D721Med (cell line): Measurements from ENCODE around the gene MACO1.

Source experiments
- DNase-seq: peaks from one replicate; pipeline ENCODE4 v3.0.0; 2011; ENCODE audit warnings: low spot score; ENCODE audit not compliant: insufficient read length
- FAIRE-seq: peaks from 2 replicates; lab custom pipeline; 2011; peaks lifted over from hg19 to GRCh38; lab: Jason Lieb, UNC
- TF ChIP-seq, protein P1 (sequence below): IDR thresholded peaks from 2 replicates; pipeline ENCODE4 v1.5.1; 2012; ENCODE audit warnings: mild to moderate bottlenecking, control low read depth; ENCODE audit not compliant: insufficient read depth; ENCODE audit errors: missing control alignments

The MACO1 gene

DNA sequence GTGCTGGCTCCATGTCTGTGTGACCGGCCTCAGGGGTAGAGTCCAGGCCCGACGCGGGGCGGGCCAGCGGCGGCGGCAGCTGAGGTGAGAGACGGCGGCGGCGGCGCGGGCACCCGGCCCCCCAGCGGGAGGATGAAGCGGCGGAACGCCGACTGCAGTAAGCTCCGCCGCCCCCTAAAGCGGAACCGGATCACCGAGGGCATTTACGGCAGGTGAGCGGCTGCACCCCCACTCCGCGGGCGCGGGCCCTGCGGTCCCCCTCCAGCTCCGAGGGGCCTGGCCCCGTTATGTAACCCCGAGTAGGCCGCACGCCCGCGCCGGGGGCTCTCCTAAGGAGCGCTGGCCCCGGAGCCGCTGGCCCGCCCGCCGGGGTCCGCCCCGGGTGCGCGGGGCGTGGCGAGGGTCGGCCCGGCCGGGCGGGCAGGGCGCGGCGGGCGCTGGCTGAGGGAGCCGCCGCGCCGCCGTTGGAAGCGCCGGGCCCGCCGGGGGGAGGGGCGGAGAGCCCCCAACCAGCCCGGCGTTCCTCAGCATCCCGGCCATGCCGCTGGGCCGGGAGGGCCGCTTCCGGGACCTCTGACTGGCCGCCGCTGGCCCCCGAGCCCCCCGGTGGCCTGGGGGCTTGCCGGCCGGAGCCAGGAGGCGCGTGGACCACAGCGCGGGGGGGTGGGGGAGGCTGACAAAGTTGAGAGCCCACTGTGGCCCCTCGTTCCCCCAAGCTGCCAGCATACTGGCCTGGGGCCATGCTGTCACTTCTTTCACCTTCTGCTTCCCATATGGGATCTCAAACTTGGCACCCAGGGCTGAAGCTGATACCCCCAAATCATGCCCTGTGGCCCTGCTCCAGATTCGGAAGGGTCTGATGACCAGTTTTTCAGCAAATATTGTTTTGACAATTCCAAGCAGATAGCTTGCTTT lies 527 bp downstream of the MACO1 start:
- DNase-seq (no peak), FAIRE-seq (no peak)
- TF ChIP-seq, protein P1, sequence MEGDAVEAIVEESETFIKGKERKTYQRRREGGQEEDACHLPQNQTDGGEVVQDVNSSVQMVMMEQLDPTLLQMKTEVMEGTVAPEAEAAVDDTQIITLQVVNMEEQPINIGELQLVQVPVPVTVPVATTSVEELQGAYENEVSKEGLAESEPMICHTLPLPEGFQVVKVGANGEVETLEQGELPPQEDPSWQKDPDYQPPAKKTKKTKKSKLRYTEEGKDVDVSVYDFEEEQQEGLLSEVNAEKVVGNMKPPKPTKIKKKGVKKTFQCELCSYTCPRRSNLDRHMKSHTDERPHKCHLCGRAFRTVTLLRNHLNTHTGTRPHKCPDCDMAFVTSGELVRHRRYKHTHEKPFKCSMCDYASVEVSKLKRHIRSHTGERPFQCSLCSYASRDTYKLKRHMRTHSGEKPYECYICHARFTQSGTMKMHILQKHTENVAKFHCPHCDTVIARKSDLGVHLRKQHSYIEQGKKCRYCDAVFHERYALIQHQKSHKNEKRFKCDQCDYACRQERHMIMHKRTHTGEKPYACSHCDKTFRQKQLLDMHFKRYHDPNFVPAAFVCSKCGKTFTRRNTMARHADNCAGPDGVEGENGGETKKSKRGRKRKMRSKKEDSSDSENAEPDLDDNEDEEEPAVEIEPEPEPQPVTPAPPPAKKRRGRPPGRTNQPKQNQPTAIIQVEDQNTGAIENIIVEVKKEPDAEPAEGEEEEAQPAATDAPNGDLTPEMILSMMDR: no peak

GRCh38 chr1:25431955-25432719 lies 1.4 kb downstream of the MACO1 start:
- TF ChIP-seq, protein P1: no peak
- FAIRE-seq: no peak
- DNase-seq: no peak

- no peak for FAIRE-seq
- DNase-seq: no peak
- TF ChIP-seq, protein P1: no peak
Measured at GRCh38 chr1:25432749-25433388, 2.2 kb downstream of the MACO1 start.

- DNase-seq (no peak), FAIRE-seq (no peak)
- TF ChIP-seq, protein P1: no peak
Measured at GRCh38 chr1:25433389-25434186, 2.9 kb downstream of the MACO1 start.

DNA sequence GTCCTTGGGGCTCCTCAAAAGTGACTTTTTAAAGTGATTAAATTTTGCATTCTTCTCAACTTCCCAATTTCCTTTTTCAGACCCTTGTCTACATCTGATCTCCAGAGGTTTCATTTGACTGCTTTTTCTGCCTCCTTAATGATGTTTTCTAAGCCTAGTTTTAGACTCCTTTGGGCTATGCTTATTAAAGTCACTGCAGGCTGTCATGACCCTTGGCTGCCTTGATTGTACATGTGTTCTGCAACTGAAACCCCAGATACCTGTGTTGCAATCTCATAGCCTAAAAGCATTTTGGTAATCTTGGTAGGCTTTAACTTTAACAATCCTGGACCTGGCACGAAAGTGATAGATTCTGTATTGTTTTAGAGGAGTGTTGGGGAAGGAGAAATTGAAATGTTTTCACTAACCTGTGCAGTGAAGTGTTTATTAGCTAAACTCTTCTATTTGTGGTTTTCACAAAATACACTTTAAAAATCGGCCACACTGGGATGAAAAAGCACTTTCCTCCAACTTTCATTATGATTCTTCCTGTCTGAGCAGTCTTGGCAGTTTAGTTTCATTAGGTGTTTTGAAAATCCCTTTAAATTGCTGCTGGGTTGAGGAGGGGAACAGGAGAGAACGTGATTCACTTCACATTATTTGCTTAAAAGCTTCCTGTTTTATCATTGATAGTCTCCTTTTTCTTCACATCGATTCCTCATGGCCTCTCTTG lies 4.9 kb downstream of the MACO1 start:
- no peak for DNase-seq

More for the DNA sequence above, 4.9 kb downstream of the MACO1 start:
- FAIRE-seq: no peak
- TF ChIP-seq, protein P1: no peak
